ENCODE results near the gene STAM2.

- TF ChIP-seq CTCF (IDR thresholded peaks at IDR 0.05) (no peak), POLR2A (IDR thresholded peaks at IDR 0.05) (no peak)
Observed at GRCh38 chr2:152106464-152106863, 69.1 kb downstream of the STAM2 start.

Measured in esophagus squamous epithelium (tissue), 4 donors.